Muscle of back (tissue), 11 donors: ENCODE measurements around the gene DNM2. TPM values are rescaled to one million over a fixed set of nuclear protein-coding genes. Genes with fewer than 3 reads are reported as not detected.

Experiments
- DNase-seq, 3 donors: peaks; one replicate each; pipeline versions ENCODE4 v3.0.0 to v3.0.0-alpha.2; 2013
- polyA plus RNA-seq, 10 donors: library from polyadenylated mRNA; unstranded; fragments of 120-200 nt; gene quantifications; one replicate each; pipeline ENCODE4 v1.2.1, GENCODE V29; 2013; ENCODE audit not compliant: insufficient read length in 10 of 10

The DNM2 gene
- polyA plus RNA-seq, 10 donors = 60.7 to 83.2 (median 72.5) TPM

- no peak for DNase-seq
These were observed 97.2 kb downstream of the DNM2 start for GRCh38 chr19:10815007-10815536.

- DNase-seq = peak in 1 of 3 donors; percentile 57
These were observed 98.2 kb downstream of the DNM2 start for GRCh38 chr19:10815969-10816644.

GRCh38 chr19:10816691-10817090 is 98.8 kb downstream of the DNM2 start:
- DNase-seq = no peak

GRCh38 chr19:10817291-10818038 is 99.6 kb downstream of the DNM2 start:
- DNase-seq = peak; percentile 91 to 97 (median 95)

- peak in 1 of 3 donors; percentile 51 for DNase-seq
These were observed 100.6 kb downstream of the DNM2 start for GRCh38 chr19:10818301-10819123.

GRCh38 chr19:10819124-10820060 is 101.5 kb downstream of the DNM2 start:
- no peak for DNase-seq

GRCh38 chr19:10820173-10820572 is 102.3 kb downstream of the DNM2 start:
- no peak for DNase-seq

GRCh38 chr19:10823690-10824089 is 105.8 kb downstream of the DNM2 start:
- no peak for DNase-seq

GRCh38 chr19:10826231-10826630 is 108.4 kb downstream of the DNM2 start:
- no peak for DNase-seq

- DNase-seq = no peak
These were observed 109.0 kb downstream of the DNM2 start for GRCh38 chr19:10826846-10827245.

GRCh38 chr19:10828981-10829821 is 111.3 kb downstream of the DNM2 start:
- DNase-seq = no peak

GRCh38 chr19:10829967-10830366 is 112.1 kb downstream of the DNM2 start:
- DNase-seq = no peak

- no peak for DNase-seq
These were observed 112.5 kb downstream of the DNM2 start for GRCh38 chr19:10830370-10830769.

- no peak for DNase-seq
These were observed 113.3 kb downstream of the DNM2 start for GRCh38 chr19:10830931-10831779.

GRCh38 chr19:10831987-10832938 is 114.4 kb downstream of the DNM2 start:
- DNase-seq = no peak

GRCh38 chr19:10832939-10833296 is 115.0 kb downstream of the DNM2 start:
- no peak for DNase-seq

- peak in 1 of 3 donors; percentile 51 for DNase-seq
These were observed 117.3 kb downstream of the DNM2 start for GRCh38 chr19:10835089-10835753.
